Transverse colon (tissue), 4 donors: ENCODE measurements around the gene BMPR2. TPM values are rescaled to one million over a fixed set of nuclear protein-coding genes. Genes with fewer than 3 reads are reported as not detected.

Source experiments
- DNase-seq: peaks from one replicate; pipeline ENCODE4 v3.0.0-alpha.2; 2019
- H3K27ac ChIP-seq, 4 donors: fragments of 200-600 bp; sonication (generic); 2 replicates each; pipeline ENCODE4 v1.5.1; 2016 to 2018; ENCODE audit warnings: inconsistent platforms in 4 of 4
- H3K27me3 ChIP-seq: fragments of 200-600 bp; sonication (generic); 2 replicates; pipeline ENCODE4 v1.5.1; 2017; ENCODE audit warnings: inconsistent platforms
- H3K36me3 ChIP-seq, 4 donors: fragments of 200-600 bp; sonication (generic); 2 replicates each; pipeline ENCODE4 v1.5.1; 2017 to 2019; ENCODE audit warnings: inconsistent platforms in 4 of 4
- H3K4me1 ChIP-seq, 4 donors: fragments of 200-600 bp; sonication (generic); 2 replicates each; pipeline ENCODE4 v1.5.1; 2017 to 2020; ENCODE audit warnings: inconsistent platforms in 4 of 4
- H3K4me3 ChIP-seq, 4 donors: fragments of 200-600 bp; sonication (generic); 1 replicate in 1 of 4; 2 replicates in 3 of 4; pipeline versions ENCODE4 v1.5.1 to v1.6.1; 2017 to 2019; ENCODE audit warnings: inconsistent platforms in 4 of 4
- H3K9me3 ChIP-seq, 2 donors: fragments of 200-600 bp; sonication (generic); 2 replicates each; pipeline ENCODE4 v1.5.1; 2017 to 2019; ENCODE audit warnings: inconsistent platforms in 2 of 2
- CTCF ChIP-seq, 5 experiments: fragments of 200-600 bp in 3 of 5; fragments of 450-650 bp in 2 of 5; sonication (generic) in 3 of 5; IDR thresholded peaks; 1 replicate in 2 of 5; 2 replicates in 3 of 5; pipeline ENCODE4 v1.5.1; 2016 to 2017; ENCODE audit warnings: antibody characterized with exemption in 5 of 5, inconsistent platforms in 3 of 5, mild to moderate bottlenecking in 2 of 5, moderate library complexity in 1 of 5
- EP300 ChIP-seq: sonication (generic); formaldehyde crosslinking; IDR thresholded peaks from one replicate; pipeline ENCODE4 v1.6.1; 2017; ENCODE audit warnings: antibody characterized with exemption, low read depth
- POLR2A ChIP-seq: fragments of 450-650 bp; IDR thresholded peaks from one replicate; pipeline ENCODE4 v1.6.1; 2016; ENCODE audit warnings: antibody characterized with exemption, mild to moderate bottlenecking, moderate library complexity
- POLR2AphosphoS5 ChIP-seq, 3 donors: sonication (generic); formaldehyde crosslinking; IDR thresholded peaks; one replicate each; pipeline ENCODE4 v1.6.1; 2016; ENCODE audit warnings: antibody characterized with exemption in 3 of 3
- WGBS, 2 donors: methylation state at CpG; one replicate each; pipeline ENCODE4 v1.1.5; 2018; ENCODE audit warnings: low coverage in 1 of 2; 5-methylcytosine and 5-hydroxymethylcytosine counted together
- in situ Hi-C, 4 donors: fragments of 200-750 bp; cut with MboI; loops; one replicate each; pipeline versions ENCODE4 v1.15.0 to v1.15.1; 2017; ENCODE audit warnings: low sequenced_read_pairs in 3 of 4, low pct_ligation_motif_present in 1 of 4, low pct_unique_long_range_greater_than_20kb in 1 of 4
- intact Hi-C: fragments of 100-400 bp; cut with DNase I; formaldehyde crosslinking; loops from one replicate; pipeline ENCODE4 v1.15.1; 2023; ENCODE audit warnings: low total_unique reads
- total RNA-seq, 4 donors: library from RNA; depleted of rRNA; stranded (reverse); fragments of >200 nt; gene quantifications; one replicate each; pipeline ENCODE4 v1.1.0, GENCODE V29; 2016

The BMPR2 gene
- total RNA-seq, 4 donors from 2014 or later: 16.5 to 40.5 (median 26.5) TPM

DNA sequence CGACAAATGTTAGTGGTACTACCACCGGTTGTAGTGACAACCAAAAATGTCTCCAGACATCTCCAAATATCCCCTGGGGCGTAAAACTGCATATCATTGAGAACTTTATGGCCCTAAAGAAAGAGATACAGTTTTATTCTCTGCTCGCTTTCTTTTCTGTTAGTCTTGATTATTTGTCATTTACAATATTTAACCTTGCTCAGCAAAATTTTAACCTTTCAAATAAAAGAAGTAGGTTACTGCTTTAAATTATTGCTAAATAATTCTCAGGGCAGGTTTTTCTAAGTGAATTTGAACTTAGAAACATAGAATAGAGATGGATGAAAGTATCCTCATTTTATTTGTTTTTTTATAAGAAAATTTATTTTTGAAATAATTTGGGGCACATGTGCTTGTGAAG is 67.9 kb downstream of the BMPR2 start:
- no peaks in the 10 kb centered on the region for H3K36me3 ChIP-seq
- intact Hi-C loops: no loop called here
- no peaks in the 10 kb centered on the region for H3K4me1 ChIP-seq
- no peaks in the 10 kb centered on the region for H3K9me3 ChIP-seq
- H3K27me3 ChIP-seq: no peaks in the 10 kb centered on the region
- DNase-seq: no peak
- TF ChIP-seq POLR2A (no peak), POLR2AphosphoS5 (IDR thresholded peaks at IDR 0.05) (no peak), CTCF (IDR thresholded peaks at IDR 0.05) (no peak), EP300 (no peak)
- WGBS, 2 donors: 93 to 98% methylated on average over 4 of the region's 4 CpGs
- no peak overlapping the region for H3K4me3 ChIP-seq
- in situ Hi-C loops: no loop called here
- H3K27ac ChIP-seq: no peak overlapping the region

GRCh38 chr2:202449344-202449743 is 73.2 kb downstream of the BMPR2 start:
- in situ Hi-C loops (no loop called here), intact Hi-C loops (no loop called here)
- Histone ChIP-seq H3K4me1 (no peaks in the 10 kb centered on the region), H3K36me3 (no peaks in the 10 kb centered on the region), H3K27me3 (no peaks in the 10 kb centered on the region), H3K9me3 (no peaks in the 10 kb centered on the region), H3K27ac (no peak overlapping the region), H3K4me3 (no peak overlapping the region)
- WGBS, 2 donors: 75 to 87% methylated on average over 2 to 3 of the region's 3 CpGs
- no peak for DNase-seq
- TF ChIP-seq EP300: no peak
- no peak for TF ChIP-seq POLR2A
- TF ChIP-seq POLR2AphosphoS5 (IDR thresholded peaks at IDR 0.05): no peak
- TF ChIP-seq CTCF (IDR thresholded peaks at IDR 0.05): no peak

GRCh38 chr2:202450785-202451184 is 74.7 kb downstream of the BMPR2 start:
- intact Hi-C loops: no loop called here
- H3K9me3 ChIP-seq: no peaks in the 10 kb centered on the region
- H3K4me3 ChIP-seq: no peak overlapping the region
- H3K4me1 ChIP-seq: no peaks in the 10 kb centered on the region
- no peak overlapping the region for H3K27ac ChIP-seq
- in situ Hi-C loops: no loop called here
- H3K27me3 ChIP-seq: no peaks in the 10 kb centered on the region
- H3K36me3 ChIP-seq: no peaks in the 10 kb centered on the region
- TF ChIP-seq POLR2AphosphoS5 (IDR thresholded peaks at IDR 0.05) (no peak), EP300 (no peak), CTCF (IDR thresholded peaks at IDR 0.05) (no peak), POLR2A (no peak)
- no peak for DNase-seq

DNA sequence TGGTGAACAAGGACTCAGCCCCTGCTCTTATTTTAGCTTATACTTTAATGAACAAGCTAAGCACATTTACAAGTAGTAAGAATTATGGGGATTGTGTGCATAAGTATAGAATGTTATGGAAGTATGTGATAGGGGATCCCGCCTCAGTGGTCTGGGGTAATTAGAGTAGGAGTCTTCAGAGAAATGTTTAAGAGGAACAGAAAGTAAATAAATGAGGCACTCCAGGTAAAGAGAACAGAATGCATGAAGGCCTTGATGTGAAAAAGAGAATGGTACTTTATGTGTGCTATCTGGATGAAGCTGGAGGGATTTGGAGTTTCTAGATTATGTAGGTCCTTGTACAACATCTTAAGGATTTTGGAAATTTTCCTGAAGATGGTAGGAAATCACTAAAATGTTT is 76.6 kb downstream of the BMPR2 start:
- H3K27me3 ChIP-seq: no peaks in the 10 kb centered on the region
- intact Hi-C loops: no loop called here
- in situ Hi-C loops: no loop called here

More for the DNA sequence above, 76.6 kb downstream of the BMPR2 start:
- H3K27ac ChIP-seq: no peak overlapping the region
- TF ChIP-seq CTCF (IDR thresholded peaks at IDR 0.05) (no peak), POLR2AphosphoS5 (IDR thresholded peaks at IDR 0.05) (no peak), EP300 (no peak), POLR2A (no peak)
- H3K9me3 ChIP-seq: no peaks in the 10 kb centered on the region
- DNase-seq: no peak
- 92 to 100% methylated on average over 1 of the region's 1 CpG for WGBS, 2 donors
- H3K36me3 ChIP-seq: no peaks in the 10 kb centered on the region
- no peaks in the 10 kb centered on the region for H3K4me1 ChIP-seq
- H3K4me3 ChIP-seq: no peak overlapping the region
